Adrenal gland (tissue), 5 donors: ENCODE data around the gene LRRN4CL.

Source experiments
- CTCF ChIP-seq, 6 experiments: fragments of 450-650 bp in 4 of 6; fragments of 200-600 bp in 2 of 6; sonication (generic) in 1 of 6; IDR thresholded peaks; 1 replicate in 5 of 6; 2 replicates in 1 of 6; pipeline versions ENCODE4 v1.5.1 to v1.8.0; 2016 to 2021; ENCODE audit warnings: antibody characterized with exemption in 6 of 6, mild to moderate bottlenecking in 2 of 6, moderate library complexity in 1 of 6
- POLR2A ChIP-seq, 2 donors: fragments of 450-650 bp; IDR thresholded peaks; one replicate each; pipeline ENCODE4 v1.6.1; 2017; ENCODE audit warnings: antibody characterized with exemption in 2 of 2, mild to moderate bottlenecking in 2 of 2, moderate library complexity in 1 of 2
- donor health status: DM: no; HTN: no; CAD: no.

GRCh38 chr11:62656796-62657429, 32.4 kb downstream of the LRRN4CL start:
- no peak for TF ChIP-seq CTCF (IDR thresholded peaks at IDR 0.05)
- no peak for TF ChIP-seq POLR2A (IDR thresholded peaks at IDR 0.05)
